ENCODE data around the gene GCC1.
"Not testable (repeated sequence)": the region's sequence is repeated elsewhere in the genome, so short reads cannot be mapped to it uniquely, and the experiment has no call there.

The GCC1 gene

GRCh38 chr7:127589896-127590295, 4.5 kb upstream of the GCC1 start:
- DNase-seq, result no peak

GRCh38 chr7:127588697-127589482, 3.5 kb upstream of the GCC1 start:
- peak; percentile 59 for DNase-seq

- DNase-seq, result peak; percentile 81
Observed at GRCh38 chr7:127588019-127588696, 2.8 kb upstream of the GCC1 start, which contains the start of gene ARF5. ARF5 (plus strand) TSS chr7:127588411; CDS start chr7:127588499, 88 bp downstream.

- DNase-seq, result no peak
Observed at GRCh38 chr7:127587663-127588018, 2.2 kb upstream of the GCC1 start.

GRCh38 chr7:127586346-127586745, 950 bp upstream of the GCC1 start:
- no peak for DNase-seq

- no peak for DNase-seq
Observed at GRCh38 chr7:127584648-127585043, 750 bp downstream of the GCC1 start.

- DNase-seq, result no peak
Observed at GRCh38 chr7:127582361-127582760, 3.0 kb downstream of the GCC1 start.

- DNase-seq, result no peak
Observed at GRCh38 chr7:127581716-127582115, 3.7 kb downstream of the GCC1 start.

- no peak for DNase-seq
Observed at GRCh38 chr7:127580612-127581011, 4.8 kb downstream of the GCC1 start.

- DNase-seq, result peak; percentile 23
Observed at GRCh38 chr7:127578711-127579275, 6.6 kb downstream of the GCC1 start.

- DNase-seq, result peak; percentile 56
Observed at GRCh38 chr7:127578036-127578684, 7.2 kb downstream of the GCC1 start.

- no peak for DNase-seq
Observed at GRCh38 chr7:127571741-127572505, 13.5 kb downstream of the GCC1 start.

GRCh38 chr7:127568034-127568433, 17.4 kb downstream of the GCC1 start:
- DNase-seq, result not testable (repeated sequence)

GRCh38 chr7:127566242-127566641, 19.2 kb downstream of the GCC1 start:
- no peak for DNase-seq

GRCh38 chr7:127557803-127558202, 27.6 kb downstream of the GCC1 start:
- no peak for DNase-seq

- DNase-seq, result no peak
Observed at GRCh38 chr7:127556404-127556803, 29.0 kb downstream of the GCC1 start.

- DNase-seq, result no peak
Observed at GRCh38 chr7:127551941-127552340, 33.5 kb downstream of the GCC1 start.

- no peak for DNase-seq
Observed at GRCh38 chr7:127550247-127550646, 35.1 kb downstream of the GCC1 start.

- DNase-seq, result no peak
Observed at GRCh38 chr7:127546313-127546712, 39.1 kb downstream of the GCC1 start.

- no peak for DNase-seq
Observed at GRCh38 chr7:127541548-127541947, 43.8 kb downstream of the GCC1 start.

- not testable (repeated sequence) for DNase-seq
Observed at GRCh38 chr7:127540461-127540860, 44.9 kb downstream of the GCC1 start.

- DNase-seq, result no peak
Observed at GRCh38 chr7:127539116-127539515, 46.3 kb downstream of the GCC1 start.

- DNase-seq, result no peak
Observed at GRCh38 chr7:127536741-127537140, 48.7 kb downstream of the GCC1 start.
